Effector CD4-positive, alpha-beta T cell (primary cell): ENCODE measurements around the gene CMTM8.

Experiments used
- DNase-seq: peaks from one replicate; pipeline ENCODE4 v3.0.0-alpha.2; 2020

The CMTM8 gene

DNA sequence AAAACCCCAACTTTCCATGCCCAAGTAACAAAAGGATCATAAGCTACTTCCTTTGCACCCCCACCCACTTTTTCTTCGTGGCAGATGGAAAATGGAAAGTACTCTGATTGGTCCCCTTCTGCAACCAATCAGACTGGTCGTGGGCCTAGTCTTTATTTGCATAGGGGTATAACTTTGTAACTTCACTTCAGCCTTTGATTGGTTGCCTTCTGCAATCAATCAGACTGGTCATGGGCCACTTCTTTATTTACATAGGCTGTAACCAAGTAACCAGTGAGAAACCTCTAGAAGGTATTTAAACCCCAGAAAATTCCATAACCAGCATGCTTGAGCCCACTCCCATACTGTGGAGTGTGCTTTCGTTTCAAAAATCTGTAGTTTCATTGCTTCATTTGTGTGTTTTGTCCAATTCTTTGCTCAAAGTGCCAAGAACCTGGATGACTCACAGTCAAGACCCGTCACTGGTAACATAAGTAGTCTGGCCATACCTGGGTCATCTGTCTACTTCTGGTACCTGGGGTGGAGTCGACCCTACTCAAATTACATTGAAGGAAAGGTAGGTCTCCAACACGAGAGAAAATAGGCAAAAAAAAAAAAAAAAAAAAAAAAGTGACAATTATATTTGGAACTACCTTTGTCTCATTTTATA, 41.9 kb downstream of the CMTM8 start:
- DNase-seq = no peak

DNA sequence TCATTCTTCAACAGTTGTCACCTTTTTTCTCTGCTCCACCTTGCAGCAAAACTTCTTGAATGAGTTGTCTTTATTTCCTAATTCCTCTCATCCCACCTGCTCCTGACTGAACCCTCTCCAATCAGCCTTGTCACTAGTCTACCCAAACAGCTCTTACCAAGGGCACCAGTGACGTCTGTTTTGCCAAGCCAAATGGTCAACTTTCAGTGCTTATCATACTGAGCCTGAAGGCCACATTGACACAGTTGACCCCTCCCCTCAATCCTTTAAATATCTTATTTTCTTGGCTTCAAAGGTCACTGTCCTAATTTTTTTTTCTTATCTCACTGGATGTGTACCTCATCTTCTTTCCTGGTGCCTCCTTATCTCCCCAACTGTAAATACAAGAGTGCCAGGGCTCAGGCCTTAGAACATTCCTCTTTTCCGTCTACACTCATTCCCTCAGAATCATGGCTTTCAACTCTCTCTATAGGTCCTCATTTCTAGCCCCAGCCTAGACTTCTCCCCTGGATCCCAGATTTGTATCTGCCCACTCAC, 43.2 kb downstream of the CMTM8 start:
- no peak for DNase-seq

DNA sequence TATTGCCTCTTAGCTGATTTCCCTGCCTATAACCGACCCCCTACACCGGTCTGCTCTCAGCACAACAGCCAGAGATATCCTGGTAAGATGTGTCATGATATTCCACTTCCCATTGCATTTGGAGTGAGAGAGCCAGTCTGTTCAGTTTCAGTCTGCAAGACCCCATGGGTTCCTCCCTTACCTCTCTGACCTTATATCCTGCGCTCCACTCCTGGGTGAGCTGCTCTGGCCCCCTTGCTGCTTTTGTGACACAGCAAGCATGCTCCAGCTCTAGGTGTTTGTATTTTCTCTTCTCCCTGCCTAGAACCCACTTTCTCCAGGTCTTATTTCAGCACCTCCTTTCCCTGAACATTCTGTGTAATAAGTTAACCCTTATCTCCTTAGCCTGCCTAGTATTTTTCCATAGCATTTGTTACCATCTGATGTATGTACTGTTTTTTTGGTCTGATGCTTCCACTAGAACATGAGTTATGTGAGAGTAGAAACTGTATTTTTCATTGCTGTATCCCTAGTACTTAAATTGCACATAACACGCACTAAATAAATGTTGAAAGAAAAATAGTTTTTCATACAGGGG, 44.2 kb downstream of the CMTM8 start:
- DNase-seq = no peak

DNA sequence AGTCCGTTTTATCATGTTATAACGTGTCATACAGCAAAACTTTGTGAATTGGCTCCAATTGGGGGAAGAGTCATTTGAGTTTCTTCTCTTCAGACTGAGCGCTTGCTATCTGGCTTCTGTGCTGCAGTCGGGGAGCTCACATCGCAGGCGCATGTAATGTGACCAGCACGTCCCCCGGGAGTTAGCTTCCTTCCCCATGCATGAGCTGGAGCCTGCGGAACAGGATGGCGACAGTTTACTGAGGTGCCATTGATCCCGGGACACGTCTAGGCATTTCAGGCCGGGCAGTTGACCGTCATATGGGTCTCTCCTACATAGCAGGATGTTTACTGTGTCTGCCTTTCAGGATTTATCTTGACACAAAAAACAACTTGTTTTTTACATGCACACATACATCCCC, 44.8 kb downstream of the CMTM8 start:
- DNase-seq = no peak

DNA sequence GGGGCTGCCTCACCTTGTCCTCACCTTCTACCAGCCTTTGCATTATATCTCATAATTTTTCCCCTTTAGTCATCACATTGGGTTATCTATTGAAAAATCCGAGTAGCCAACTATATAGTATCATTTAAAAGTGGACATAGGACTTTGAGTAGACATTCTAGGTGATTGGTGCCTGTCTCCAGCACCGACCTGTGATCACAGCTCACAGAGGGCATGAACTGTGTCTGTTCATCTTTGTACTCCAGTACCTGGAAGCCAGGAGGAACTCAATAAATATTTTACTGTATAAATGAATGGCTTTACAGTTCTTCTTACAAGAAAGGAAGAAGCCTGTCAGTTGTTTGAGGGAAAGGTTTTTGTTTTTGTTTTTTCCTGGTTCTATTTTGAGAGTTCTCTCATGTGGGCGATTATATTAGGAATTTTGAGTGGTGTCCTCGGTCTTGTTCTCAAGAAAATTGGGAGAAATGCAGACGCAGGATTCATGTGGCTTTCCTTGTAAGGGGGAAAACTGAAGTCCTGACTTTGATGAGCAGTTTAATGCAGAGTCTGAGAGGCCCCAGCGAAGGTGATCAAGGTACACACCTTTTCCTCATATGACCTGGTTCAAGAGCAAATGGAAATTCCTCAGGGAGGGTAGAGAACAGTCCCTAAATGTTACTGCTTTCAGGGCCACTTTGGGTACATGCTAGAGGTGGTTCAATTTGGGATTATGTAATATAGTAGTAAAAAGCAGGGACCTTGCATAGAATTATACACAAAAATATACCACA, 46.1 kb downstream of the CMTM8 start:
- no peak for DNase-seq

DNA sequence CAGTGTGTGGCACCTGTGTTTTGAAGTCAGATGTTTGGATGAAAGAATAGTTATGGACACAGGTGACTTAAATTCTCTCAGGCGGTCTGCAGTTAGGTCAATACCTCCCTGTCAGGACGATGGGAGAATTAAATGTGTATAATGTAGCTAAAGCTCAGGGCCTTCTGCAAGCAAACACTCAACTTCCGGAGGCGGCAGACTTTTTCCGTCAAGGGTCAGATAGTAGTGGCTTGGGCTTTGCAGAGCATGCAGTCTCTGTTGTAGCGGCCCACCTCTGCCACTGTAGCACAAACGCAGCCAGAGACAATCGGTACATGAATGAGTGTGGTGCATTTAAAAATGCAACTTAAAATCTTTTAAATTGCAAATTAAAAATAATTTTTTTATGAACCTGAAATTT, 47.4 kb downstream of the CMTM8 start:
- no peak for DNase-seq

DNA sequence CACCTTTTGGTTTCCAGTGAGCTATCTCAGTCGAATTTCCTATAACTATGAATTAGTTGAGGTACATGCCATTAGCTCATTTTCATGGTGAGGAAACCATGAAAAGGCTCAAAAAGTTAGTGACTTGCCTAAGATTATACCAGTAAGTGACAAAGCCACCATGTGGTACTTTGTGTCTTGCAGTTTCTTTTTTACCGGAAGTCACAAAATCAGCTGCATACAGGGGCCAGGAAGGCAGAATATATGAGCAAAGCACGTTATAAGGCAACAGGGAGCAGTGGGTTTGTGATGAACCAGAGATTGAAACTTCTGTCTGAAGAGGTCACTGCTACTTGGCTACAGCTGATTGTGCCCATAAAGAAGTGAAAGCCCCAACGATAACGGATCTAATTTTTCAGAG, 50.3 kb downstream of the CMTM8 start:
- no peak for DNase-seq

DNA sequence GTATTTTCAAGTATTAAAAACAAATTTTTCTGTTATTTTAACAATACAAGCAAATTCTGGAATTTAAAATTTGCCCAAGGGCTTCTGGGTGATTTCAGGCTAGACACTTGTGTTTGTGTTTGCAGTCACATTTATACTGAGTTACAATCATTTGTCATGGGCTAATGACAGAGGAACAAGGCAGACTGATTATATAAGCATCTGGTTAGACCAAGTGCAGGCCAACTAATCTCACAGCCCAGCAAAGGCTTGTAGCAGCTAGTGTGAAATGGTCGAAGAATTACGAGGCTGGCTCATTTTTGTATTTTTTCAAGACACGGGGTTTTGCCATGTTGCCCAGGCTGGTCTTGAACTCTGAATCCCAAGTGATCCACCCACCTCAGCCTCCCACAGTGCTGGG, 52.1 kb downstream of the CMTM8 start:
- no peak for DNase-seq

DNA sequence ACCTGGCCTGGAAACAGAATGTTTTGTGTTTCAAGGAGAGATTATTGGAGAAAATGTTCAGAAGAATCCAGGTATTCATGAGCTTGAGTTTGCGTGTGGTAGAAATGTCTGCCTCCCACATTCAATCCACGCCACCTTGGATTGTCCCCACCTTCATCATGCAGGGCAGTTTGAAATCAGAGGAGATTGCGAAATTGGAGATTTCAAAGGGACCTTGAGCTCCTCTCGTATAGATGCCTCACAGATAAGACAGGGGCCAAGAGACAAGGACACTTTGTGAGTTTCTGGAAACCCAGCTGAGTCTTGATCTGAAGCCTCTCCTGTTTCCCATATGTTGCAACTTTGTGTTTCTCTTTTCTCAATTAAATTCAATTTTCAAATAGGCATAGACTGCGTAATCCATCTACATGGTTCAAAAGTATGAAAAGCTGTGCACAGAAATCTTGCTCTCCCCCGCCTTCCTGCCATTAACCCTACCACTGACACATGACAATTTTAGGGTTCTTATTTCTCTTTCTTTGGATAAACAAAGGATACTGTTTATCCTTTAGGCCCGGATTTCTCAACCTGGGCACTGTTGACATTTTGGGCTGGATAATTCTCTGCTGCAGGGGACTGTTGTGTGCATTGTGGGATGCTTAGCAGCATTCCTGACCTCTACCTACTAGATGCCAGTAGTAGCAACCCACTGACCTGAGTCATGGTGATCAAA, 53.8 kb downstream of the CMTM8 start:
- DNase-seq = no peak

DNA sequence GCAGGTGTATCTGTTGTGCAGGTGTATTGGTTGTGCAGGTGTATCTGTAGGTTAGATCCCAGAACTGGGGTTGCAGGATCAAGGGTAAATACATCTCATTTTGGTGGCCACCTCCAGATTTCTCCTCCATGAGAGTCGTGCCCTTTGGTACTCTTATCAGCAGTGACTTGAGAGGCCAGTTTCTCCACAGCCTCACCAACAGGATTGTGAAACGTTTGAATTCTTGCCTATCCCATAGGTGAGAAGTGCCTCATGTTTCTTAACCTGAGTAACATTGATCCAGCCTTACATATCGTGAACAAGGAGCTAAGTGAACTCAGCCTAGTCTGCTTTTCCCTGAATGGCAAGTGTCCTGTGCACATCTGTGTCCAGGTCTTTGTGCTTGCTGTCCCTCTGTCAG, 55.4 kb downstream of the CMTM8 start:
- DNase-seq = no peak

DNA sequence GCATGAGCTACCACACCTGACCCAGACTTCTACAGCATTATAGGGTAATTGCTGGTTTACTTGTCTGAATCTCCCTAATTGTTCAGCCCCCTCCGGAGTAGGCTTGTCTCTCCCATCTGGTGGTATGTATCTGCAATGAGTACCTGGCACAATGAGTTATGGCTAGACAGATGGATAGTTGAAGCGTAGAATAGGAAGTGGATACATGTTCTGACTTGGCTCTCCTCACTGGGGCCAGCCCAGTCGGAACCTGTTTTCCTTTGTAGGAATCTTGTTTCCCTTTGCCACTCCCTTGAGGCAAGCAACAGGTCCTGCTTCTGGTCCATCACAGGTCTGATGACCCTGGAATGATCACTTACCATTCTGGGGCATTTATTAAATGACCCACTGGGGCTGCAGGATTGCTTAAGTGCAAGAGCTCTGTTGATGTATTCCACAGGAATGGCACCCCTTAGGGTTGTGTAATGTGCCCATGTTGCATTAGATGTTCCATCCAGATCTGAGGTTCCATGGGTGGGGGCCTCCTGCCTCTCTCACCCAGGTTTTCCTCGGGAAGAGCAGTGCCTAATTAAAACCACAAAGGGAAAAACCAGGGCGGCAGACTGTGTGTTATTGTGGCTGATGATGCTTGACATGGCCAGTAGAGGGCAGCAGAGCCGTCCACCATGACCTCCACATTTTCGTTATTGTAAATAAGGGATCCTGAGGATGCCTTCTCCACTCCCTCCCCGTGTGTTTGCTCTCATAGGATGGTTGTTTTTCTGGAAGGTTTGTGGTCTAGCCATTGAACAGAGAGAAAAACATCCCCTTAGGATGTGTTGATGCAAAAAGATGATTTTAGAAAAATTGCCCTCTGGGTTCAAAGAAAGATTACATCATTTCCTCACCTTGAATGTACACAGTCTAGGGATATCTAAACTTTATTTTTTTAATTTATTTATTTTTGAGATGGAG, 58.0 kb downstream of the CMTM8 start:
- peak; percentile 43 for DNase-seq

DNA sequence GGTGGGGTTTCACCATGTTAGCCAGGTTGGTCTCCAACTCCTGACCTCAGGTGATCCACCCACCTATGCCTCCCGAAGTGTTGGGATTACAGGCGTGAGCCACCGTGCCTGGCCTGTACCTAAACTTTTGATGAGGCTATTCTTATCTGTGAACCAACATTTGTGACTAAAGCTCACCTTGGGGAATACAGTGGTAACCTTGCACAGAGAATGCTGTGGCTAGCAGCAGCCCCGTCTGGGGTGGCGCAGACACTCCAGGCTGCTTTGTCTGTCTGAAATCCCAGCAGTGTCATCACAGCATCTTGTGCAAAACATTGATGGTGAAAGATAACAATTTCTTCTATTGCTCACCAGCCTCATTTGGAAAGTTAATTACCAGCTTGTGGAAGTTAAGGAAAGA, 58.9 kb downstream of the CMTM8 start:
- DNase-seq = peak; percentile 56

DNA sequence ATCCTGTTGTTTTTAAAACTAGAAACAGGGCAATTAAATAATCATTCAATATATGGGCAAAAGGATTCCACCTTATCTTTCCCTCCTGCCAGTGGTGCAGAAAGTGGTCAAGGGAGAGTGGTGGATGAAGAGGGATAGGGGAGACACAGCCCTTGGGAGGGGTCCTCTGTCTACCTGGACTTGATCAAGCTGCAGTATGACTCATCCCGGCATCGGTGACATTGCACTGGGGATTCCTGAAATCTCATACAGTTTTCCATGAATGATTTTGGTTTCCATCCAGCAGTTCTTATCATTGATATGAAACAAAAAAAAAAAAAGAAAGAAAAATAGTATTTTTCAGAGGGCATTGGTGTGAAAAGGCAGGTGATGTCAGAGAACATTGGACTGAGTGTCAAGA, 62.9 kb downstream of the CMTM8 start:
- DNase-seq = no peak

DNA sequence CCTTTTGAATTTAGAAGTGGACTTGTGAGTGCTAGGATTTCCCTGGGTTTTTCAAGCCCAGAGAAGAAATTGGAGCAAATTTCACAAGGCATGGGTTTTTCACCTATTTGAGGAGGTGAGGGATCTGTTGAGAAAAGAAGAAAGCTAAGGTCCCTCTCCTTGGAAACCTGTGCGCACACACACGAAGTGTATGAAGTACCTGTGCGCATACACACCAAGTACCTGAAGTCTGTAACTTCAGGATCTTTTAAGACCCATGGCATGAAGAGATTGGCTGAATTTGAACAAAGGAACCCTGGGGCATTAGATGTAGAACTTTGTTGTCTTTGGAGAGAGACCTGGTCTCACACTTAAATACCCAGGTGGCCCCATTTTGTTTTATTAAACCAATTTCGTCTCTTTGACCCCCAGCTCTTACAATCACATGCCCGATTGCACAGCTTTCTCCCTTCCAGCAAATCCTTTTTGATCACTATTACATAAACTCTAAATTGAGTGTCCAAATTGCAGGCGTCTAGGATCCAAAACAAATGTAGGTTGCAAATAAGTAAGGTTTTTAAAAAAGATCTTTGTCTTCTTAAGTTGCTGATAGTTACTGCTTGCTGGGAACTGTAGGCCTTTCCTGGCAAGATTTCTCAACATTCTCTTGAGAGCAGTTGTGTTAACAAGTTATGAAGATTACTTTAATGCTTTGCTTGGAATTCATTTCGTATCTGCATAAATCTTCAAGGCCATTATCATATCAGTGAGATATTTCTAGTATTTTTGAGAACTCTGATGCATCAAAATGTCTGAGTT, 64.3 kb downstream of the CMTM8 start:
- DNase-seq = no peak

DNA sequence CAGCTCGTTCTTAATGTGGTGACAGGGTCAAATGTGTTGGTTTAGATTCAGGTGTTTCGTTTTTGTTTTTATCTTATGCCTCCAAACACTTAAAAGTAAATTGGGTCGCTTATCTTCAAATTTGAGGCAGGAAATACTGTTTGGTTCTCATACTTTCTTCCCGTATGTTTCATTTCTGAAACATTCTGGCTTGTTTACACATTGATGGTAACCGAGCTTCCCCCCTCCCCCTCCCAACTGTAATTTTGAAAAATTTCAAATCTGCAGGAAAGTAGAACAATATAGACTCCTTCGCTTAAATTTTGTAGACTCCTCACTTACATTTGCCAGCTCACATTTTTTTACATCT, 64.9 kb downstream of the CMTM8 start:
- no peak for DNase-seq

DNA sequence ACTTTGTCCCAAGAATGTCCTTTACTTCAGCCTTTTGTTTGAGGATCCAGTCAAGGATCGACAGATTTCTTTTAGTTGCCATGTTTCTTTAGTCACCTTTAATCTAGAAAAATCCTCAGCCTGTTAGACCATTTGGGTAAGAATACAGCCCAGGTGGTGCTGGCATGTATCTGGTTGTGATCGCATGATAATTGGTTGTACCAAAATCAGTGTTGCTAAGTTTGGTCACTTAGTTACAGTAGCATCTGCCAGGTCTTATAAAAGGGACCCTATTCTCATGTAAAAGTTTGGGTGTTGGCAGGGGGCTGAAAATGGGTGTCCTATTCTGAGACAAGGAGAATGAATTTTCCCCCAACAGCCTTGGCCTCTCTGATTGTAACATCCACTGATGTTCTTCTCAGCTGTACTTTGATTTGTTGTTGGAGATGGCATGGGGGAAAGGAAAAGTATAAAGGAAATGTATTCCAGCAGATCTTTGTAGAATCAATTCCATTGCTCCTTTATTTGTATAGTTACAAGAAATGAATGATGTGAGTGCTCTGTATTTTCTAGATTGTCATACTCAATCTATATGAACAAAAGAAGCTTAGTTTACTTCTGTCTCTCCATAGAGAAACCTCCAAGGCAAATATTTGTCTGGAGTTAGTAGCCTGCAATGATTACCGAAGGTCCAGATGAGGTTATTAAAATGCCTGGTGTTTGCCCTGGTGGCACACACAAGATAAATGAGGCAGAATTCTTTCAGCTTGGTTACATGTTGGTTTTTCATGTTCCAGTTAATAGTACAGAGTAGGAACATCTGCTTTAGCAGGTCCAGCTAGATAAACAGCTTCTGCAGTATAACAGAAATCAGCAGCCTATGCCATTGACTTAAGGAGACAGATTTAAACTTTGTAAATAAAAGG, 65.7 kb downstream of the CMTM8 start:
- no peak for DNase-seq

DNA sequence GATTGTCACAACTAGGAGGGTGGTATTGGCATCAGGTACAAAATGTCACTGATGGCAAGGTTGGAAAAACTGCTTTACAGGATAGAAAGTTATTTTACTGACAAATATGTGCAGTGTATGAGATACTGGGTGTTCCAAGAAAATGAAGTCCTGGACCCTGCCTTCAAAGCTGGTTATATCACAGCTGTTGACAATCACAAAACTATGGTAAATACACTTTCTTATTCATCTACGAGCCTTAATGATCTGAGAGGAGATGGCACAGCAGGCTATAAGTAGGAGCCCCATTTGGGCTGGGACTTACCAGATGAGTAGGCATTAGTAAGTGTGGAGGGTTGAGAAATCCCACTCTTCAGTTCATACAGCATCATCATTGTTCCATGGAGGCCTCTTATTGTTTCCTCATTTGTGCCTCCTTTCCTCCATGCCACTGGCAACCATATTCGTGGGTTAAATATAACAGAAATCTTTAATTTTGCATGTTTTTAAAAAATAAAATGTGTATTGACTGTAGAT, 66.9 kb downstream of the CMTM8 start:
- DNase-seq = no peak

DNA sequence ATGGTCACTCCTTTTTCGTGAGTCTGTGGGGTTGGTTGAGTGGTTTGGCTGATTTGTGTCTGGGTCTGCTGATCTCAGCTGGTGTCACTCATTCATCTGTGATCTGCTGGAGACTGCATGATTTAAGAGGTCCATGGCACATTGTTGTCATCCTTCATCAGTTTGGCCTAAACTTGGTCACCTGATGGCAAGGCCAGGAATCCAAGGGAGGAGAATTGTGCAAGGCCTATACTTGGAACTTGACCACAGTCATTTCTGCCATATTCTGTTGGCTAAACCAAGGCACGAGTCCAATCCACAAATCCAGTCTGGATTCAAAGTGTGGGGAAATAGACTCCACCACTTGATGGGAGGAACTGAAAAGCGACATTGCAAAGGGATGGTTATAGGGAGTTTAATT, 67.6 kb downstream of the CMTM8 start:
- DNase-seq = no peak

DNA sequence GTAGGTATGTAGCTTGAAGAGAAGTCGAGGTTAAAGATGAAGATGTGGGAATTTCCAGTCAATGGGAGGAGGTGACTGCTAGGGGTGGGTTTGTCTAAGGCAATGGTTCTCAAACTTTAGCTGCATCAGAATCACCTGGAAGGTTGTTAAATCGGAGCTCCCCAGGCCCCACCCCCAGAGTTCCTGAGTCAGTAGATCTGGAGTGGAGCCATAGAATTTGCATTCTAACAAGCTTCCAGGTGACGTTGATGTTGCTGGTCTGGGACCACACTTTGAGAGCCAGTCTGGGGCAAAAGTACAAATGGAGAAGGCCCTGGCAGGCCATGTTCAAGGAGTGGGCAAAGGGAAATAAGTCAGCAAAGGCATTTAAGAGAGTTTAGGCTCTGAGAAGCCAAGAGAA, 69.1 kb downstream of the CMTM8 start:
- DNase-seq = no peak

DNA sequence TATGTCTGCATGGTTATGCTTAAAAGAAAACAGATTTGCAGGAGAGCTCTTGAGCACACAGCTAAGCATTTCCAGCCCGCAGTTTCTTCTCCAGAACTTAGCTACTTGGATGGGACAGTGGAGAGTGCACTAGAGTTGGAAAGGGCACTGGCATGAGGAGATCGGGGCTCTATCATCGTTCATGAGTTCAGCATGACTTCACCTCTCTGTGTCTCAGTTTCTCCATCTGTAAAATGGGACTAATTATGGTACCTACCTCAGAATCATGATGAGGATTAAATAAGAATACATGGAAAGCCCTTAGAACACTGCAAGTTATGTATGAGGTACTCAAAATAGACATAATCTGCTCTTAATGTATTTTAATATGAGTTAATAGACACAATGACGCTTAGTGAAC, 69.9 kb downstream of the CMTM8 start:
- DNase-seq = no peak
